Smooth muscle cell (in vitro differentiated cells): ENCODE results near the gene CCNE1. TPM values are rescaled to one million over a fixed set of nuclear protein-coding genes. Genes with fewer than 3 reads are reported as not detected.

Source experiments
- DNase-seq: peaks from one replicate; lab custom pipeline; 2025; ENCODE audit not compliant: unreplicated experiment; lab: John Stamatoyannopoulos, UW
- H2AFZ ChIP-seq: fragments of 200-600 bp; sonication (generic); 2 replicates; pipeline ENCODE4 v1.6.0; 2016; ENCODE audit warnings: antibody characterized with exemption, low read depth, mild to moderate bottlenecking
- H3F3A ChIP-seq: fragments of 200-600 bp; sonication (generic); 2 replicates; pipeline ENCODE4 v1.6.0; 2017; ENCODE audit warnings: antibody characterized with exemption, low read depth
- H3K27ac ChIP-seq: fragments of 200-600 bp; sonication (generic); 2 replicates; pipeline ENCODE4 v1.5.1; 2016; ENCODE audit warnings: low read depth, mild to moderate bottlenecking
- H3K27me3 ChIP-seq: fragments of 200-600 bp; sonication (generic); 2 replicates; pipeline ENCODE4 v1.6.1; 2016; ENCODE audit warnings: low read depth, mild to moderate bottlenecking
- H3K36me3 ChIP-seq: fragments of 200-600 bp; sonication (generic); 2 replicates; pipeline ENCODE4 v1.5.1; 2016; ENCODE audit warnings: low read depth
- H3K4me1 ChIP-seq: fragments of 200-600 bp; sonication (generic); 2 replicates; pipeline ENCODE4 v1.5.1; 2016; ENCODE audit warnings: low read depth
- H3K4me2 ChIP-seq: fragments of 200-600 bp; sonication (generic); 2 replicates; pipeline ENCODE4 v1.6.0; 2016; ENCODE audit warnings: mild to moderate bottlenecking
- H3K4me3 ChIP-seq: fragments of 200-600 bp; sonication (generic); 2 replicates; pipeline ENCODE4 v1.5.1; 2016; ENCODE audit warnings: mild to moderate bottlenecking
- H3K79me2 ChIP-seq: fragments of 200-600 bp; sonication (generic); 2 replicates; pipeline ENCODE4 v1.6.0; 2016; ENCODE audit warnings: low read depth, mild to moderate bottlenecking
- H3K9ac ChIP-seq: fragments of 200-600 bp; sonication (generic); 2 replicates; pipeline ENCODE4 v1.6.0; 2016; ENCODE audit warnings: low read depth
- H3K9me3 ChIP-seq: fragments of 200-600 bp; sonication (generic); replicated peaks from 2 replicates; pipeline ENCODE4 v1.5.1; 2016; ENCODE audit warnings: low read depth
- H4K20me1 ChIP-seq: fragments of 200-600 bp; sonication (generic); 2 replicates; pipeline ENCODE4 v1.6.0; 2016; ENCODE audit warnings: low read depth
- WGBS: methylation state at CpG from one replicate; pipeline ENCODE4 v1.1.7; 2016; ENCODE audit warnings: low lambda C conversion rate; 5-methylcytosine and 5-hydroxymethylcytosine counted together
- polyA plus RNA-seq: library from polyadenylated mRNA; unstranded; fragments of >200 nt; fragmentation: Nextera tagmentation; extraction: Ambion mirVana; gene quantifications from 2 replicates; pipeline ENCODE4 v1.2.1, GENCODE V29; 2016
- total RNA-seq: library from RNA; depleted of rRNA; stranded (reverse); fragments of >200 nt; gene quantifications from 2 replicates; pipeline ENCODE4 v1.2.3, GENCODE V29; 2014
- TF ChIP-seq, protein P1 (sequence below): fragments of 200-600 bp; sonication (generic); IDR thresholded peaks from 2 replicates; pipeline ENCODE4 v1.5.1; 2017; ENCODE audit warnings: borderline replicate concordance, mild to moderate bottlenecking, antibody characterized with exemption; ENCODE audit not compliant: insufficient read depth, poor library complexity, severe bottlenecking

Gene CCNE1
- total and polyA plus RNA-seq, 2 experiments from 2014 or later, result 17.7 to 34.4 TPM

DNA sequence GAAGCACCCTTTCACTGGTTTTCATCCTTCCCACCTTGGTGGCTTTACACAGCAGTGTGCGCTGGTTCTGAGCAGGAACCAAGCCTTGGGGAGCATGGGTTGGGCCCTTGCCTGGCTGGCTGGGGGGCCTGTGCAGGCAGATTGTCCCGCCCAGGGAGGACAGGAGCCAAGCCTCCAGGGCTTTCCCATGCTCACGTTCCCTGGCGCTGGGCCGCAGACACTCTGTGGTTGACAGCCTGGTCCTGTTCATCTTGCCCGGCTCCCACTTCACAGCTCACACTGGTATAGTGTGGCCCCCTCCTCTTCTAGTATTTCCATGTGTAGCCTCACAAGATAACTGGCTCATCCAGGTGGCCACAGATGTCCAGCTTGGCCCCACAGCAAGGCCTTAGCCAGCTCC is 4.6 kb upstream of the CCNE1 start:
- H3K9me3 ChIP-seq, result no peaks in the 10 kb centered on the region
- no peaks in the 10 kb centered on the region for H3K36me3 ChIP-seq
- H3K27me3 ChIP-seq, result no peaks in the 10 kb centered on the region
- no peaks in the 10 kb centered on the region for H3K4me1 ChIP-seq
- no peak overlapping the region for H3K4me2 ChIP-seq
- H3F3A ChIP-seq, result peaks cover 13% of the 10 kb centered on the region
- no peaks in the 10 kb centered on the region for H3K79me2 ChIP-seq
- H4K20me1 ChIP-seq, result no peaks in the 10 kb centered on the region
- H3K9ac ChIP-seq, result no peak overlapping the region
- H3K4me3 ChIP-seq, result no peak overlapping the region
- no peak overlapping the region for H3K27ac ChIP-seq
- H2AFZ ChIP-seq, result no peak overlapping the region
- TF ChIP-seq, protein P1, sequence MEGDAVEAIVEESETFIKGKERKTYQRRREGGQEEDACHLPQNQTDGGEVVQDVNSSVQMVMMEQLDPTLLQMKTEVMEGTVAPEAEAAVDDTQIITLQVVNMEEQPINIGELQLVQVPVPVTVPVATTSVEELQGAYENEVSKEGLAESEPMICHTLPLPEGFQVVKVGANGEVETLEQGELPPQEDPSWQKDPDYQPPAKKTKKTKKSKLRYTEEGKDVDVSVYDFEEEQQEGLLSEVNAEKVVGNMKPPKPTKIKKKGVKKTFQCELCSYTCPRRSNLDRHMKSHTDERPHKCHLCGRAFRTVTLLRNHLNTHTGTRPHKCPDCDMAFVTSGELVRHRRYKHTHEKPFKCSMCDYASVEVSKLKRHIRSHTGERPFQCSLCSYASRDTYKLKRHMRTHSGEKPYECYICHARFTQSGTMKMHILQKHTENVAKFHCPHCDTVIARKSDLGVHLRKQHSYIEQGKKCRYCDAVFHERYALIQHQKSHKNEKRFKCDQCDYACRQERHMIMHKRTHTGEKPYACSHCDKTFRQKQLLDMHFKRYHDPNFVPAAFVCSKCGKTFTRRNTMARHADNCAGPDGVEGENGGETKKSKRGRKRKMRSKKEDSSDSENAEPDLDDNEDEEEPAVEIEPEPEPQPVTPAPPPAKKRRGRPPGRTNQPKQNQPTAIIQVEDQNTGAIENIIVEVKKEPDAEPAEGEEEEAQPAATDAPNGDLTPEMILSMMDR, result no peak
- DNase-seq, result no peak
- 96% methylated on average over 6 of the region's 6 CpGs for WGBS

DNA sequence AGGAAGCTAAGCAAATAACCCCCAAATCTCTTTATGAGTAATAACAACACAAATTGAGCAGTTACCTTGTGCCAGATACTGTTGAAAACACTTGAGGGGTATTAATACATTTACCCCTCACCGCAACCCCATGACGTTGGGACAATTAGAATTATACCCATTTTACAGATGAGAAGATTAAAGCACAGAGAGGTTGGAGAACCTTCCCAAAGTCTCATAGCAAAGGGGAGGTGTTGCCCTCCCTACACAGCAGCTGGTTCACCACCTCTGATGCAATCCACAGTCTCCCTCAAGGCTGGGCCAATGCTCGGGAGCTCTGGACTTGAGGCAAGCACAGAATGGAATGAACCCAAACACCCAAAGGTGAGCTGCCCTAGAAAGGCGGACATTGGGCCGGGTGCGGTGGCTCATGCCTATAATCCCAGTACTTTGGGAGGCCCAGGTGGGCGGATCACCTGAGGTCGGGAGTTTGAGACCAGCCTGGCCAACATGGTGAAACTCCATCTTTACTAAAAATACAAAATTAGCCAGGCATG is 3.9 kb upstream of the CCNE1 start:
- no peak overlapping the region for H3K4me2 ChIP-seq
- H3K27ac ChIP-seq, result no peak overlapping the region
- WGBS, result 98% methylated on average over 8 of the region's 8 CpGs
- no peak overlapping the region for H3K9ac ChIP-seq
- no peaks in the 10 kb centered on the region for H3K9me3 ChIP-seq
- DNase-seq, result no peak
- no peak overlapping the region for H3K4me3 ChIP-seq
- H4K20me1 ChIP-seq, result no peaks in the 10 kb centered on the region
- H2AFZ ChIP-seq, result no peak overlapping the region
- H3K4me1 ChIP-seq, result no peaks in the 10 kb centered on the region
- H3K27me3 ChIP-seq, result no peaks in the 10 kb centered on the region
- TF ChIP-seq, protein P1, result no peak
- H3K79me2 ChIP-seq, result no peaks in the 10 kb centered on the region
- peaks cover 13% of the 10 kb centered on the region for H3F3A ChIP-seq
- no peaks in the 10 kb centered on the region for H3K36me3 ChIP-seq

DNA sequence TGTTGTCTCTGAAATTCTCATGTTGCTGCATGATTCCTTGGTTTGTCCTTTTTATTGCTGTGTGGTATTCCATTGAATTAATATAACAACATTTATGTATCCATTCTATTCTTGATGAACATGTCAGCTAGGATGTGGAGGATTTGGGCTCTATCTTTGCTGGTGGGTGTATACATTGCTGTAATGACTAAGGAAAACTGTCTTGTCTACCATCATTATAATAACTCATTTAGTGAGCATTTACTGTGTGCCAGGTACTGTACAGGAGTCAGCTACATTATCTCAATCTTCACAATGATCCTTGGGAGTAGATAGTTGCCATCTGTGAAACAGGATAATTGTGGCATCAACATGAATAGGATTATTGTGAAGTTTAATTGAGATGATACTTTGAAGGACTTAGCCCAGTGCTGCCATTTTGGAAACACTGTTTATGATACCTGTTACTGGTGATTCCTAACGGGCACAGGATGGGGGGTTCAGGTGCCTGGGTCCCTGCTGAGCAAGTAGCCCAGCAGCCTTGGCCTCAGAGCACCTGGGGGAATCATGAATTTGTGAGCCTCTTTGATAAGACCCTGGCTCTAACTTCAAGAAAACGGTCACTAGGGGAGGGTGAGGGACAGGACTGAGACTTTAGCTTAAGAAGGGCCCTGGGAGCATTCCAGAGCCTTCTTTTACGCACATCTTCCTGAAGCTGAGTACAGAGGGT is 1.8 kb upstream of the CCNE1 start:
- WGBS, result 93% methylated on average over 3 of the region's 3 CpGs
- Histone ChIP-seq H3K9ac (no peak overlapping the region), H3K4me3 (no peak overlapping the region), H4K20me1 (no peaks in the 10 kb centered on the region), H3K4me2 (no peak overlapping the region), H2AFZ (no peak overlapping the region), H3K79me2 (no peaks in the 10 kb centered on the region), H3K27ac (no peak overlapping the region), H3K36me3 (no peaks in the 10 kb centered on the region), H3K9me3 (no peaks in the 10 kb centered on the region), H3K4me1 (no peaks in the 10 kb centered on the region), H3K27me3 (no peaks in the 10 kb centered on the region), H3F3A (peaks cover 13% of the 10 kb centered on the region)
- TF ChIP-seq, protein P1, result no peak
- no peak for DNase-seq

DNA sequence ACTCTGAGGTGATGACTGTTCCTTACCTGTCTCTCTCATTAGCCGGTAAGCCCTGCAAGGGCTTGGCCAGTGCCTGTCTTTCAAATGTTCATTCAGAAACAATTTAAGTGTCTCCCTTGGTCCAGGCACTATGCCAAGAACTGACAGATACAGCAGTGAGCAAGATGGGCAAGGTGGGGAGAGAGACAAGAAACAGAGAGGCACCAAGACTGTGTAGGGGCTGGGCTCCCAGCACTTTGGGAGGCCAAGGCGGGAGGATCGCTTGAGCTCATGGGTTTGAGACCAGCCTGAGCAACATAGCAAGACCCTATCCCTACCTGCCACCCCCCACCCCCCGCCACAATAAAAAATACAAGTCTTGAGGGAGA is 1.3 kb upstream of the CCNE1 start:
- peak overlapping the region; percentile 84 for H3K4me2 ChIP-seq
- H3K4me1 ChIP-seq, result no peaks in the 10 kb centered on the region
- no peaks in the 10 kb centered on the region for H4K20me1 ChIP-seq
- H3K9ac ChIP-seq, result no peak overlapping the region
- no peaks in the 10 kb centered on the region for H3K36me3 ChIP-seq
- 95% methylated on average over 4 of the region's 4 CpGs for WGBS
- no peak overlapping the region for H2AFZ ChIP-seq
- peaks cover 13% of the 10 kb centered on the region for H3F3A ChIP-seq
- H3K9me3 ChIP-seq, result no peaks in the 10 kb centered on the region
- H3K27me3 ChIP-seq, result no peaks in the 10 kb centered on the region
- no peak for DNase-seq
- H3K79me2 ChIP-seq, result no peaks in the 10 kb centered on the region
- no peak overlapping the region for H3K4me3 ChIP-seq
- H3K27ac ChIP-seq, result no peak overlapping the region
- TF ChIP-seq, protein P1, result no peak
